GM19328 (cell line): Measurements from ENCODE around the gene P4HA2.

Experiments
- ATAC-seq: cut with Tn5 transposase; IDR thresholded peaks from one replicate; pipeline ENCODE4 v1.9.1; 2021; ENCODE audit warnings: mild to moderate bottlenecking, moderate library complexity; ENCODE audit not compliant: unreplicated experiment

P4HA2 gene

GRCh38 chr5:132253008-132253441 is 25.4 kb upstream of the P4HA2 start:
- no peak for ATAC-seq

- no peak for ATAC-seq
These were observed 23.6 kb upstream of the P4HA2 start for GRCh38 chr5:132251220-132251725.

GRCh38 chr5:132250547-132250946 is 22.9 kb upstream of the P4HA2 start:
- ATAC-seq: no peak

GRCh38 chr5:132246806-132247205 is 19.2 kb upstream of the P4HA2 start:
- no peak for ATAC-seq

GRCh38 chr5:132245593-132245992 is 17.9 kb upstream of the P4HA2 start:
- no peak for ATAC-seq

- no peak for ATAC-seq
These were observed 15.8 kb upstream of the P4HA2 start for GRCh38 chr5:132243366-132243977.

GRCh38 chr5:132239776-132240175 is 12.1 kb upstream of the P4HA2 start:
- ATAC-seq: no peak

- no peak for ATAC-seq
These were observed 11.3 kb upstream of the P4HA2 start for GRCh38 chr5:132238901-132239500.

GRCh38 chr5:132238169-132238744 is 10.6 kb upstream of the P4HA2 start:
- ATAC-seq: no peak

- no peak for ATAC-seq
These were observed 10.0 kb upstream of the P4HA2 start for GRCh38 chr5:132237670-132238069.

- no peak for ATAC-seq
These were observed 9.5 kb upstream of the P4HA2 start for GRCh38 chr5:132237141-132237540.

- no peak for ATAC-seq
These were observed 7.7 kb upstream of the P4HA2 start for GRCh38 chr5:132235340-132235739.

GRCh38 chr5:132234684-132235062 is 7.0 kb upstream of the P4HA2 start:
- ATAC-seq: no peak

GRCh38 chr5:132233811-132234683 is 6.4 kb upstream of the P4HA2 start:
- no peak for ATAC-seq

GRCh38 chr5:132233081-132233480 is 5.4 kb upstream of the P4HA2 start:
- ATAC-seq: no peak

- no peak for ATAC-seq
These were observed 4.8 kb upstream of the P4HA2 start for GRCh38 chr5:132232465-132232864.

- no peak for ATAC-seq
These were observed 3.2 kb upstream of the P4HA2 start for GRCh38 chr5:132230871-132231270.

GRCh38 chr5:132229236-132229635 is 1.6 kb upstream of the P4HA2 start:
- ATAC-seq: no peak

- ATAC-seq: no peak
These were observed 785 bp upstream of the P4HA2 start for GRCh38 chr5:132228241-132229035.

GRCh38 chr5:132227235-132227484 is 493 bp downstream of the P4HA2 start:
- ATAC-seq: no peak
